ELF-1 (cell line): ENCODE measurements around the gene CLINT1.
A peak's percentile ranks its signal among the peaks of the same experiment; 100 is the strongest.
"Not testable (repeated sequence)": the region's sequence is repeated elsewhere in the genome, so short reads cannot be mapped to it uniquely, and the experiment has no call there.

Source experiments
- DNase-seq: peaks from one replicate; pipeline ENCODE4 v3.0.0-alpha.2; 2016; ENCODE audit warnings: low read depth, low spot score

The CLINT1 gene

DNA sequence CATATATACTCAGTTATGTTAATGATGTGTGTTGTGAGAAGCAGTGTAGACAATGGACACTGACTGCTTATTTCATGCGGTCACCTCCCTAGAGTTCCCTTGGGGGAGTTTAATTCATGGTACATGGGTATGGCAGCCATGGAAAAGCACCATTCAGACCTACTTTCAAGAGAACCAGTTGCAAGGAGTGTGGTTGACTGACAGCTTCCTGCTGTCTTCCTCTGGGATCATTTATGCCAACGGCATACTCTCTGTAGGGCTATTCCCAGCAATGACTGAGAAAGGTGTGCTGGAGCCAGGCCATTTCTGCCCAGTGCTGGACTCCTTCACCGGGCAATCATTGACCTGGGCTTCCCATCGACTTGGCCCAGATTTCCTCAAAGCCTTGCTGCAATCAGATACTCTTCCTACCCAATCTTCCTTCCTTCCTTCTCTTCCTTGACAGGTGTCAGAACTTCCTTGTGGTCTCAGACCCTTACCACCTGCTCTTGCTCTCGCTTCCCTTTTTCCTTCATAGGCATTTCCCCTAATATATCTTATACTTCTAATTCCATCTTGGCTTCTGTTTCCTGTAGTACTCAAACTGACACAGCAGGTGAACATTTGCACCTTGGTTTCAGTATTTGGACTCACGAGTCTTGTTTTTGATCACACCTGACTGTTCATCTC lies 3.4 kb upstream of the CLINT1 start:
- no peak for DNase-seq

DNA sequence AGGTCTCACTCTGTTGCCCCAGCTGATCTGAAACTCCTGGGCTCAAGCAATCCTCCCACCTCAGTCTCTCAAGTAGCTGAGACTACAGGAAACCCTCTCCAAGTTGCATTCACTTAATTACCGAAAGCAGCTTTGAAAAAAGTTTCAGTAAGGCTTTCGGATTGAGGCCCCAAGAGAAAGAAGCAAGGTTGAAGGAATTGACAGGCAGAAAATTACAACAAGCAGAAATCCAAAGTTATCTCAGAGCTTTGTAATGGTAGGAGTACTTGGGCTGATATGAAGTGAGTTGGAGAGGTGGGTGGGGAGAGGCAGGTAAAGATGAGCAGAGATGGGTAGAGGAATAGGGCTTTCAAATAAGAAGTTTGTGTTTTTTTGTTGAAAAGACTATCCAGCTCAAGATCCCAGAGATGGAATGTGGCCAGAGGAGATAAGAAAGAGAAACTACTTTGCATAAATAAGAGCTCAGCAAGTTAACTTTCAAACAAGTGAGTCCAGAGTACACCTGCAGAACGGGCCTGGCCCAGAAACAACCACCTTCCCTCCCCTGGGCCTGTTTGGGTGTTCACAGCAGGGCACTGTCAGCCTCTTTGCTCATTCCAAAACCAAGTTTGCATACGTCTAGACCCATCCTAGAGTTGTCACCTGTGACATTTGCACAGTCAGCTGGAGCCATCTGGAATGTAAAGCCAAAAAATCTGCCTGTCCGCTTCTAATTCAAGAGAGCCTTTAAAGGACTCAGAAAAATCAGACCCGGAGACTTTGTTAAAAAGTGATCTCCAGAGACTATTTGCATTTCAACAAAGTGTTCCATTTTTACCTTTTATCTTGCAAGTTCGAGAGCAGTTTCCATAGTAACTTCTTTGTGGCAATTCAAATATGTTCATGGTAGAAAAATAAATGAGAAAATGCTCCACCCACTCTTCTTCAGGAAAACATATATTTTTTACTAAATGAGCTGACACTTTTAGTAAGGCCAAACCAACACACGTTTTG lies 2.2 kb upstream of the CLINT1 start:
- DNase-seq, result peak; percentile 54

DNA sequence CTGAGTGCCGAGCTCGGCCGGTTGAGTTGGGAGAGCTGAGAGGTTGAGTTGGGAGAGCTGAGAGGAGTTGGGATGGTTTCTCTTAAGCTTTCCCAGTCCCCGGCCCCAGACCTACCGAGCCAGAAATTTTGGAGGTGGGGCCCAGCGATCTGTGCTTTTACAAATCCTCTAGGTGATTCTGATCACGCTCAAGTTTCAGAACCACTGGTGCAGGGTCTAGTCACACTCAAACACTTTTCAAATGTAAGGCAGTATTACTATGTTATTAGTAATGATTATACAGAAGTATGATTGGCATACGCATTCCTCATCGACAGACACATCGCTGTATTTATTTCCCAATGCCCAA lies 256 bp upstream of the CLINT1 start:
- no peak for DNase-seq

DNA sequence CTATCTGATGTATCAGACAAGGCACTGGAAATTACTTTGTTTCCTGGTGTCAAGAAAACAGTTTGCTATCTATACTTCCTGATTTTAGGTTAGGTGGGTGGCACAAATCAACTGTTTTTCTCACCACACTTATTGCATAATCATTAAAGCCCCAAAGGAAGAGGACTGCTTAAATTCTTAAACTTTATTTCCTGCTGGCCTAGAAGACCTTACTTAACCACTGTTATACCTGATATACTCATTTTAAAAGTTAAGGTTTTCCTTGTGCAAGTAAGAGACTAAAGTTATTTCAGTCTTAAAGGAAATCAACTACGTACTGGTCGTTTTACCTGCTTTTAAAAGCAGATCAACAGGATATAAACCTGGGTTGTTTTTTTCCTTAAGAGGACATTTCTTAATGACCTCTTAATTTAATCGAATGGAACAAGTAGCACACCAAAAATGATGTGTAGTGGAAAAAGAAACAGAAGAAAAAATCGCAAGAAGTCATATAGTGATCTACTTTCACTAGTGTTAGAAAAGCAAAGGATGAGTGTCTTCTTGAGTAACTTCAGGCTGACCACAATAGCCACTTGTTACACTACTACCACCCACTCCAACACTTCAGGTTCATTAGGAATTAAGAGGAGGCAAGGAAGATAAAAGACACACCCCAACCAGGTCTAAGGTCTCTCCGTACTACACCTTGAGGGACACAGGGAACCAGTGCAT lies 974 bp downstream of the CLINT1 start:
- no peak for DNase-seq

DNA sequence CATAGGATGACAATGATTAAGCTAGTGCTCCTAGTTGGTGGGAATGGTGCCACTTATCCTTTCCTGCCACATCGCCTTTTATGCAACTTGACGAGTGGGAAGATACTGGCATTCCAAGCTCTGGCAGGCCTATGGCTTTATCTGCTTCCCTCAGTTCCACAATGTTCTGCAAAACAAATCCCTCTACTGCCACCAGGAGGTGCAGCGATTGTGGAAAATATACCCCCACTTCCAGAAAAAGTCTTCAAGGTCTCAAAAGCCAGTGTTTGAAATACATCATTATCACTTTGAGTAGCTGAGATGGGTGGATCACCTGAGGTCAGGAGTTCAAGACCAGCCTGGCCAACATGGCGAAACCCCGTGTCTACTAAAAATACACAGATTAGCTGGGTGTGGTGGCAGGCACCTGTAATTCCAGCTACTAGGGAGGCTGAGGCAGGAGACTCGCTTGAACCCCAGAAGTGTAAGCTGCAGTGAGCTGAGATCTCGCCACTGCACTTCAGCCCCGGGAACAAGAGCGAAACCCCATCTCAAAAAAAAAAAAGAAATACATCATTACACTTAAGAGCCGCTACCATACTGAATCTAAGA lies 3.4 kb downstream of the CLINT1 start:
- peak; percentile 85 for DNase-seq

DNA sequence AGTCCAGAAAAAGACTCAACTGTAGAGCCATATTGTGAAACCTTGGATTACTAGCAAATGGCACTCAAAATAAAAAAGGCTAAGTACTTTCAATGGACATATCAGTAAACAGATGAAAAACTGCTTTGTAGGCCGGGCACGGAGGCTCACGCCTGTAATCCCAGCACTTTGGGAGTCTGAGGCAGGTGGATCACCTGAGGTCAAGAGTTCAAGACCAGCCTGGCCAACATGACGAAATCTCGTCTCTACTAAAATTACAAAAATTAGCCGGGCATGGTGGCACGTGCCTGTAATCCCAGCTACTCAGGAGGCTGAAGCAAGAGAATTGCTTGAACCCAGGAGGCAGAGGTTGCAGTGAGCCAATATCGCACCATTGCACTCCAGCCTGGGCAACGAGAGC lies 5.6 kb downstream of the CLINT1 start:
- DNase-seq, result not testable (repeated sequence)

DNA sequence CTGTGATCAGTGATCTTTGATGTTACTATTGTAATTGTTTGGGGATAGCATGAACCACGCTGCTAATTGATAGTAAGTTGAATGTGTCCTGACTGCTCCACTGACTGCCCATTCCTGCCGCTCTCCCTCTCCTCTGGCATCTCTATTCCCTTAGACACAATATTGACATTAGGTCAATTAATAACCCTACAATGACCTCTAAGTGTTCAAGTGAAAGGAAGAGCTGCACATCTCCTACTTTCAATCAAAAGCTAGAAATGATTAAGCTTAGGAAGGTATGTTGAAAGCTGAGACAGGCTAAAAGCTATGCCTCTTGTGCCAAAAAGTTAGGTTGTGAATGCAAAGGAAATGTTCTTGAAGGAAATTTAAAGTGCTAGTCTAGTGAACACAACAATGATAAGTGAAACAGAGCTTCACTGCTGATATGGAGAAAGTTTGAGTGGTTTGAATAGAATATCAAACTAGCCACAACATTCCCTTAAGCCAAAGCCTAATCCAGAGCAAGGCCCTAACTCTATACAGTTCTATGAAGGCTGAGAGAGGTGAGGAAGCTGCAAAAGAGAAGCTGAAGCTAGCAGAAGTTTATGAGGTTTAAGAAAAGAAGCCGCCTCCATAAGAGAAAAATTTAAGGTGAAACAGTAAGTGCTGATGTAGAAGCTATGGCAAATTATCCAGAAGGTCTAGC lies 12.9 kb downstream of the CLINT1 start:
- DNase-seq, result no peak

DNA sequence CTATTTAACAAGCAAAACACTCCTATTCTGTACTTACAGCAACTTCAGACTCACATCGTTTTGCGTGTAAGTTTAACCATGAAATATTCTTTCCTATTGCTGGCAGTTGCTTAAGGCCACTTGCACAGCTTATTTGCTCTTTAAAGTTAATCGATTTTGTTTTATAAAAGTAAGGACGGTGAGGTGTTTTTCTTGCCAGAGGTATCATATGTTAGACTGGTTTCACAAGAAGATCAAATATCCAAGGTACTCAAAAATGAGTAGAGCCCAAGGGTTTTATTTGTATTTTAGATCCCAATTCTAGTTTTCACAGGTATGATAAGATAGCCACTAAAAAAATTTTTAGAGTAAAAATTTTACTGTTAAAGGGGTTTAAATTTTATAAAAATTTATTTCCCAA lies 16.2 kb downstream of the CLINT1 start:
- no peak for DNase-seq

DNA sequence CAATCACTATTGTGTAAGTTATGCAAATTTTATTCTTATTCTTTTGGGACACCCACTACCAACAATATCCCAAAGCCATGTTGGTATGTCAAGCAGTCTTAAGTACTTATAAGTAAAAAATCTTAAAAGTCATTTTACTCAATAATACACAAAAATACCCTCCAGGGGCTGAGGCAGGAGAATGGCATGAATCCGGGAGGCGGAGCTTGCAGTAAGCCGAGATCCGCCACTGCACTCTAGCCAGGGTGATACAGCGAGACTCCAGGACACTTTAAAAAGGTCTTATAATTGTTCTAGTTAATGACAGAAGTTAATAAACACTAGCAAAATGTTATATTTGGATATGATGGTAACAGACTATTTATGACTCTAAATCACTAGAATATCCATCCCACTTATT lies 16.8 kb downstream of the CLINT1 start:
- no peak for DNase-seq

DNA sequence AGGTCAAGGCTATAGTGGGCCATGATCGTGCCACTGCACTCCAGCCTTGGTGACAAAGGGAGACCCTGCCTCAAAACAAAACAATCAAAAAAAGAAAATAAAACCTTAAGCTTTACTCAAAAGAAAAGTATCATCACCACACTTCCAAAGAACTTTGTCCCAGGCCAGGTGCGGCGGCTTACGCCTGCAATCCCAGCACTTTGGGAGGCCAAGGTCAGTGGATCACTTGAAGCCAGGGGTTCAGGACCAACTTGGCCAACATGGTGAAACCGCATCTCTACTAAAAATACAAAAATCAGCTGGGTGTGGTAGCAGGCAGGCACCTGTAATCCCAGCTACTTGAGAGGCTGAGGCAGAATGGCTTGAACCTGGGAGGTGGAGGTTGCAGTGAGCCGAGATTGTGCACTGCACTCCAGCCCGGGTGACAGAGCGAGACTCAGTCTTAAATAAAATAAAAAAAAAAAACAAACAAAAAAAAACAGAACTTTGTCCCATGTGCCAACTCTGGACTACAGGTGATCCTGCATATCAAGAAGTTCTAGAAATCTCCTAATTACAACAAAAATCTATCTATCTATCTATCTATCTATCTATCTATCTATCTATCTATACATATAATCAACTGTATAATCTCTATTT lies 19.7 kb downstream of the CLINT1 start:
- DNase-seq, result no peak

DNA sequence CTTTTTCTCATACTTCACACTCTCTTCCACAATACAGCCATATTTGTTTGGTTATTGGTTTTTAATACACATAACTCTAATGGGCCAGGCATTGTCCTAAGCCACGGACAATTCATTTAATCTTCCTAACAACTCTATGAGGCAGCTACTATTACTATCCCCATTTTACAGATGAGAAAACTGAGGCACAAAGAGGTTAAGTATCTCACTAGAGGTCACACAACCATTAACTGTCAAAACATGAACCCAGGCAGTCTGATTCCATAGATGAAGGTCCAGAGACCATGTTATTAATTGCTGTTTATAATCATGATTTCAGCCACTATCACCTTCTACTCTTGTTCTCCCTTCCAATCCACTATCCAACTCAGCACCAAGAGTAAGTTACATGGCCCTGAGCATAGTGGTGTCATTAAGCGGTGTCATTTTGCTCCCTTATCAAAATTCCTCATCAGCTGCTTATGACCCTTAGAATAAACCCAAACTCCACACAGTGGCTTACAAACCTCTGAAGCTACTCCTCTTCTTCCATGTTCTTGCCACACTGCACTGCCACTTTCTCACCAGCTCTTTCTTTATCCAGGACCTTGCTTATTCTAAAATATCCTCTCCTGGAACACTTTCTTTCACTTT lies 22.7 kb downstream of the CLINT1 start:
- no peak for DNase-seq

DNA sequence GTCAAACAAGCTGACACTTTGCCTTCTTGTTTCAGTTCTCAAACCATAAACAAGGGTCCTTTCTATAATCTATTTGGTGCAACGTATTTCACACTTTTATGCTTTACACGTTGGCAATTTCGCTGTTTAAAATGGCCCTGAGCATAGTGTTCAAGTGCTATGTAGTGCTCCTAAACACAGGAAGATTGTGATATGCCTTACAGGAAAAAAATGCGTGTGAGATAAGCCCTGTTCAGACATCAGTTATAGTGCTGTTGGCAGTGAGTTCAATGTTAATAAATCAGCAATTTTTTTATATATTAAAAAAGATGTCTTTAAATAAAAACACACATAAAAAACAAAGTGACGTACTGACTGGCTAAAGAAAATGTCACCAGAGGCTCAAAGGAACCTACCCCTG lies 23.9 kb downstream of the CLINT1 start:
- no peak for DNase-seq

DNA sequence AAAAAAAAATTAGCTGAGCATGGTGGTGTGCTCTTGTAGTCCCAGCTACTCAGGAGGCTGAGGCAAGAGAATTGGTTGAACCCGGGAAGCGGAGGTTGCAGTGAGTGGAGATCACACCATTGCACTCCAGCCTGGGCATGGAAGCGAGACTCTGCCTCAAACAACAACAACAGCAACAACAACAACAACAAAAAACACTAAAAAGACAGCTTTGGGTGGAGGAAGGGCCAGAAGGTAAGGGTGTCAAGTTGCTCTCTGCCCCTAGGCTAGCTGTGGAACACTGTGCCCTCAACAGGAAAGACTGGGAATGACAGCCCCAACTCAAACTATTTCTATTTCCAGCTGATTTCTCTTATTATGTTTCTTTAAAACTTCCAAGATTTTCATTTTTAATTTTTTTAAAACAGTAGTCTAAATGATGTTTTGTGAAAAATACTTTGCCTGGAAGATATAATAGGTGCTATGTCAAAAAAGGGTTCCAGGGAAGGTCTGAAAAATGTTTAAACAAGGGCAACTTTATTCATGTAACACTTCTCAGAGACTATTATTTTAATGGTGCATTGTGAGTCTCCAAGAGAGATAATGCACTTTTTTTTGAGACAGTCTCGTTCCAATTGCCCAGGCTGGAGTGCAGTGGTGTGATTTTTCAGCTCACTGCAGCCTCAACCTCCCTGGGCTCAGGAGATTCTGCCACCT lies 29.9 kb downstream of the CLINT1 start:
- peak; percentile 62 for DNase-seq

DNA sequence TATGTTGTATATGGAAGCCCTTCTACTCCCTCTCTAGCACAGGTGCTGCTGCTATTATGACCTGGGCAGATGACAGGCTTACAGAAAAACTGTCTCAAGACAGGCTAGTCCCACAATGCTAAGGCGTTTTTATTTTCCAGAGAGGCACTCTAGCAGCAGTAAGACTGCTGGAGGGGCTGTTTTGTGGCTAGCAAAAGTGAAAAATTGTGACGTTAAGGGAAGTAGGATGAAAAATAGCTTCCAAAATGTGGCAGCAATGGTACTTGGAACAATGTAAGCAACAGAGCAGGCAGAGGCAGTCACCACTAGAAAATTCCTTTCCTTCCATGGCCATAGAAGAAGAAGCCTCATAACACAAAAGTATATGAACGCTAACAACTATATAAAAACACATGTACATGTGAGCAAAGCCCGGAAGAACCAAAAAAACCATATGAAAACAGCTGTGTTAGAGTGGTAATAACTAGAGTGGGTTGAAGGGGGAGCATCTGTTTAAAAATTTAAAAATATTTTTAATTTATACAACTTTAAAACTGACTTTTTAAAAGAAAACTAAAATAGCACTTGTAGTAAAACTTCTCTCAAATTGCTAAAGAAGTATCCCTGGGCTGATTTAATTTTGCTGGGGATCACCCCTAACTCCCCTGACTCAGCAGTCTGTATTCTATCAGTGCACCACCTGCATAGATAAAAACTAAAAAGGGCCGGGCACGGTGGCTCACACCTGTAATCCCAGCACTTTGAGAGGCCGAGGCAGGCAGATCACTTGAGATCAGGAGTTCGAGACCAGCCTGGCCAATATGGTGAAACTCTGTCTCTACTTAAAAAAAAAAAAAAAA lies 30.6 kb downstream of the CLINT1 start:
- DNase-seq, result no peak

DNA sequence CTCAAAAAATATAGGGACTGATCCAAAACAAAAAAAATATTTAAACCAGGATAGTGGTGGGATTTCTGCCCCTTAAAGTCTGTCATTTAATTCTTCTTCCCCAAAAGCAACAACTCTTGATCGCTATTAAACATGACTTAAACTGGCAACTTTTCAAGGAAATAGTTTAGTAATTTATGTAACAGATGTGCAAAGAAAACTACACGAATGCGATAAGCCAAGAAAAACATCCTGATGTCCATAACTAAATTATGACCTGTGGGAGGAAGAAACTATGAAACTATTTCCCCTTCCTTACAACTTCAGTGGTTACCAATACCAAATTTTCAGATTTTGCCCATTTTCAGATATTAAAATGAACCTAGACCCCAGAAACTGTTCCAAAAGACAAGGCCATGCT lies 31.5 kb downstream of the CLINT1 start:
- DNase-seq, result no peak

DNA sequence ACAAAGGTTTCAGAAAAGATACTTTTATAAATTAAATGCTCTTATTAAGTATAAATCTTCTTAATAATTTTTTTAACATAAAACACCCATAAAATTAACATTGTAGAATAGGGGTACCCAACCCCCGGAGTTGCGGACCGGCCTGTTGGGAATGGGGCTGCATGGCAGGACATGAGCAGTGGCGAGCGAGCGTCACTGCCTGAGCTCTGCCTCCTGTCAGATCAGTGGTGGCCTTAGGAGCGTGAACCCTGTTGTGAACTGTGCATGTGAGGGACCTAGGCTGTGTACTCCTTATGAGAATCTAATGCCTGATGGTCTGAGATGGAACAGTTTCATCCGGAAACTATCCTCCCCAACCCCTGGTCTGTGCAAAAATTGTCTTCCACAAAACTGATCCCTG lies 35.3 kb downstream of the CLINT1 start:
- DNase-seq, result no peak

DNA sequence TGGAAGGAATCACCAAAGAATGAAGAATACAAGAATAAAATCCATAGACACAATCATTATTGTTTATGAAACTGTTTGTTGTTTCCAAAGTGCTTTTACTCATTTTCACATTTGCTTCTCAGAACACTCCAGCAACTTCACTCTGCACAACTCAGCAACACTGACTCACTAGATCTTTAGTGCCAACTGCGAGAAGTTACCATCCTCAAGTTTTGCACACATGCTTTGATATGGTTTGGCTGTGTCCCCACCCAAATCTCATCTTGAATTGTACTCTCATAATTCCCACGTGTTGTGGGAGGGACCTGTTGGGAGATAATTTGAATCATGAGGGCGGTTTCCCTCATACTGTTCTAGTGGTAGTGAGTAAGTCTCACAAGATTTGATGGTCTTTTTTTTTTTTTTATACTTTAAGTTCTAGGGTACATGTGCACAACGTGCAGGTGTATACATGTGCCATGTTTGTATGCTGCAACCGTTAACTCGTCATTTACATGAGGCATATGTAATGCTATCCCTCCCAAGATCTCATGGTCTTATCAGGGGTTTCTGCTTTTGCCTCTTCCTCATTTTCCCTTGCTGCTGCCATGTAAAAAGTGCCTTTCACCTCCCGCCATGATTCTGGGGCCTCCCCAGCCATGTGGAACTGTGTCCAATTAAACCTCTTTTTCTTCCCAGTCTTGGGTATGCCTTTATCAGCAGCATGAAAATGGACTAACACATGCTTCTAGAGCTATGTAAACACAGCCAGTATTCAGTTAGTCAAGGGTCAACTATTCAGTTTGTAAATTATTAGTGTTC lies 36.9 kb downstream of the CLINT1 start:
- DNase-seq, result no peak

DNA sequence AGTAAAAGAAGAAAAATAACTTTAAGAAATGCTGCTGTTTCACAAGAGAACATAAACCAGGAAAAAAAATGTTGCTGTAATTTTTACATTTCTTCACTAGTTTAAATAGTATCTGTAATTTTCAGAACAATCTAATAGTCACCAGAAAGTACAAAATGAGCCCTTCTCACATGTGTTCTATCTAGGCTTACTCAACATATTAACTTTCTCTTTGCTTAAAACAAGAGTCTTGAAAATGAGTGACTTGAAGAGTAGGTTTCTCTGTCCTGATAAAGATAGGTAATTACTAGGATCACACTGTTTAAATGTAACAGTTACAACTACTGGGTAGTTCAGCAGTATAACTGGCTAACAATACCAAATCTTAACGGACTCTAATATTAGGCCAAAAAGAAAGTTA lies 37.5 kb downstream of the CLINT1 start:
- DNase-seq, result no peak
